PC-9 (cell line): ENCODE measurements around the gene CELF2. TPM values are rescaled to one million over a fixed set of nuclear protein-coding genes. Genes with fewer than 3 reads are reported as not detected.

ENCODE experiments used
- BruUV-seq: library from RNA; stranded (reverse); fragments of 400-500 nt; replicated peaks from 2 replicates; lab custom pipeline; 2021; lab: Mats Ljungman, UMichigan
- CTCF ChIA-PET: fragments of 300-600 bp; sonication (Branson Sonifier 250); formaldehyde crosslinking; loops from one replicate; lab custom pipeline; 2022; ENCODE audit warnings: antibody characterized with exemption; lab: Charles Lee
- POLR2A ChIA-PET: fragments of 300-600 bp; sonication (Branson Sonifier 250); formaldehyde crosslinking; loops from one replicate; lab custom pipeline; 2022; ENCODE audit warnings: antibody characterized with exemption; ENCODE audit not compliant: unreplicated experiment; lab: Charles Lee
- DNase-seq, 2 experiments: peaks; one replicate each; pipeline versions ENCODE4 v3.0.0 to v3.0.0-alpha.2; 2015 to 2022; ENCODE audit warnings: mixed read lengths in 1 of 2
- H2AFZ ChIP-seq: fragments of 200-600 bp; sonication (generic); 2 replicates; pipeline ENCODE4 v1.8.1; 2017; ENCODE audit warnings: antibody characterized with exemption
- H3F3A ChIP-seq: fragments of 200-600 bp; sonication (generic); 2 replicates; pipeline ENCODE4 v1.8.1; 2017; ENCODE audit warnings: antibody characterized with exemption, mild to moderate bottlenecking, low read depth; ENCODE audit not compliant: insufficient read depth
- H3K27ac ChIP-seq: fragments of 200-600 bp; sonication (generic); 2 replicates; pipeline ENCODE4 v1.6.1; 2016; ENCODE audit warnings: mixed run types
- H3K27me3 ChIP-seq: fragments of 200-600 bp; sonication (generic); 2 replicates; pipeline ENCODE4 v1.6.1; 2016; ENCODE audit warnings: low read depth, mixed run types; ENCODE audit not compliant: insufficient read depth
- H3K36me3 ChIP-seq: fragments of 200-600 bp; sonication (generic); 2 replicates; pipeline ENCODE4 v1.6.1; 2016; ENCODE audit warnings: low read depth, mixed run types
- H3K4me1 ChIP-seq: fragments of 200-600 bp; sonication (generic); replicated peaks from 2 replicates; pipeline ENCODE4 v1.6.1; 2016; ENCODE audit warnings: mixed run types; ENCODE audit not compliant: insufficient read depth
- H3K4me2 ChIP-seq: fragments of 200-600 bp; sonication (generic); 2 replicates; pipeline ENCODE4 v1.6.1; 2017; ENCODE audit warnings: mixed run types
- H3K4me3 ChIP-seq: fragments of 200-600 bp; sonication (generic); 2 replicates; pipeline ENCODE4 v1.6.1; 2016; ENCODE audit warnings: mixed run types
- H3K79me2 ChIP-seq: fragments of 200-600 bp; sonication (generic); 2 replicates; pipeline ENCODE4 v1.6.1; 2017; ENCODE audit warnings: low read depth, mixed run types
- H3K9me2 ChIP-seq: fragments of 200-600 bp; sonication (generic); 2 replicates; pipeline ENCODE4 v1.8.1; 2017; ENCODE audit warnings: mild to moderate bottlenecking; ENCODE audit not compliant: insufficient read depth
- H3K9me3 ChIP-seq: fragments of 200-600 bp; sonication (generic); 2 replicates; pipeline ENCODE4 v1.8.1; 2016; ENCODE audit warnings: low read depth; ENCODE audit not compliant: insufficient read depth
- H4K20me1 ChIP-seq: fragments of 200-600 bp; sonication (generic); 2 replicates; pipeline ENCODE4 v1.8.1; 2017; ENCODE audit not compliant: insufficient read depth
- CTCF ChIP-seq: fragments of 200-600 bp; sonication (generic); conservative IDR thresholded peaks from 2 replicates; pipeline ENCODE4 v1.6.1; 2017; ENCODE audit warnings: mixed run types, antibody characterized with exemption, mild to moderate bottlenecking, moderate library complexity
- EZH2 ChIP-seq: fragments of 200-600 bp; sonication (generic); IDR thresholded peaks from 2 replicates; pipeline ENCODE4 v1.8.0; 2017; ENCODE audit warnings: antibody characterized with exemption, low read depth
- intact Hi-C: fragments of 100-400 bp; cut with micrococcal nuclease; formaldehyde crosslinking; loops from one replicate; pipeline ENCODE4 v1.10.0; 2022; ENCODE audit not compliant: unreplicated experiment
- total RNA-seq: library from RNA; stranded (reverse); gene quantifications from 2 replicates; pipeline ENCODE4 v1.2.3, GENCODE V29; 2021

CELF2 gene
- total RNA-seq, 1 experiment from 2014 or later = not detected

DNA sequence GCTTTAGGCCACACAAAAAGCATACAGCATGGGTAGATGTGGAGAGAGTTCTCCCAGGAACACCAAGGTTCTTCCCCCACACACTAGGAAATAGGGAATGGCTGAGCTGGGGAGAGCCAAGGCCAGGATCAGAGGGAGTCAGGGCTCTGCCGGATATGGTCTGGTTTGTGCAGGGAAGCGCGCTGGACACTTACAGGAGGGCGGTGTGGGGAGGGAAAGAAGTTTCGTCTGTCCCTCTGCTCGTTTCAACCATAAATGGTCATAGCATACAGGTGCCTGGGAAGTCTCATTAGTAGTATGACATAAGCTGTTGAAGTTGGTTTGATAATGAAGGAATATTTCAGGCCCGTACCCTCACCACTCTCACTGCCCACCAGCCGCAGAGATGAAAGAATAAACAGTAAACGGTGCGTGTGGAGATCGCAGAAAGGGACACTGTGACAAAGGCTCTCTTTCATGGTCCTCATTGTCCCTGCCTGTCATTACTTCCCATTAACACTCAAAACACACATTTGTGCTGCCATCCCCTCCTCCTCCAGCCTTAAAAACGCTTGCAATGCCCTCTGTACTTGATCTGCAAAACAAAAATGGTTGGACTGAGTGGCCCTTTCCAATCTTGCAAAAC, 207.2 kb downstream of the CELF2 start:
- H3F3A ChIP-seq = no peaks in the 10 kb centered on the region
- TF ChIP-seq CTCF (no peak), EZH2 (no peak)
- H3K9me2 ChIP-seq = no peaks in the 10 kb centered on the region
- ChIA-PET CTCF (no interaction called here), POLR2A (no interaction called here)
- no peaks in the 10 kb centered on the region for H4K20me1 ChIP-seq
- peaks cover 54% of the 10 kb centered on the region for H3K27me3 ChIP-seq
- no peak overlapping the region for H3K27ac ChIP-seq
- H3K36me3 ChIP-seq = no peaks in the 10 kb centered on the region
- H3K79me2 ChIP-seq = no peaks in the 10 kb centered on the region
- no peaks in the 10 kb centered on the region for H3K4me1 ChIP-seq
- H3K4me2 ChIP-seq = no peak overlapping the region
- intact Hi-C loops = no loop called here
- H3K4me3 ChIP-seq = no peak overlapping the region
- no peak for DNase-seq
- no peaks in the 10 kb centered on the region for H3K9me3 ChIP-seq
- BruUV-seq = no TSS peak
- H2AFZ ChIP-seq = no peak overlapping the region

DNA sequence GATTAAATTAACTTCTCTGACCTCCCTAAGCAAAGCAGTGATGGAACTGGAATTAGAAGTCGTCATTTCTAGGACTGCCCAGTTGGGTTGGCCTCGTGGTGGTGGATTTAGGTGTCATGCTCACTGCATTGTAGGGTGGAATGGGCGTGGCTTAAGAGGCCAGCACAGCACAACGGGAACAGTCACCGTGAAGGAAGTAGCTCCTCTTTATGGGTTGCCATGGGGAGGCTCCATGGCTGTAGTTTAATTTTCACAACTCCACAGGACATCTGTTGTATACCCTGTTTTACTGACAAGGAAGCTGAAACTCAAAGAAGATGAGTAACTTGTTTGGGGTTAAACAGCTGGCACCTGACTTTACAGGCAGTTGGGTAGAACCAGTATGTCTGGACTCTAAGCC, 208.3 kb downstream of the CELF2 start:
- no peaks in the 10 kb centered on the region for H4K20me1 ChIP-seq
- no peaks in the 10 kb centered on the region for H3K4me1 ChIP-seq
- no TSS peak for BruUV-seq
- H2AFZ ChIP-seq = no peak overlapping the region
- peaks cover 52% of the 10 kb centered on the region for H3K27me3 ChIP-seq
- no peaks in the 10 kb centered on the region for H3K79me2 ChIP-seq
- H3K36me3 ChIP-seq = no peaks in the 10 kb centered on the region
- intact Hi-C loops = no loop called here
- DNase-seq = no peak
- H3K4me3 ChIP-seq = no peak overlapping the region
- ChIA-PET CTCF (no interaction called here), POLR2A (no interaction called here)
- no peak overlapping the region for H3K27ac ChIP-seq
- TF ChIP-seq EZH2 = no peak
- no peaks in the 10 kb centered on the region for H3K9me2 ChIP-seq
- H3K9me3 ChIP-seq = no peaks in the 10 kb centered on the region
- H3K4me2 ChIP-seq = no peak overlapping the region
- H3F3A ChIP-seq = no peaks in the 10 kb centered on the region

- BruUV-seq = no TSS peak
- Histone ChIP-seq H3K4me2 (no peak overlapping the region), H4K20me1 (no peaks in the 10 kb centered on the region), H3K4me1 (no peaks in the 10 kb centered on the region), H3K27me3 (peaks cover 54% of the 10 kb centered on the region), H3K36me3 (no peaks in the 10 kb centered on the region), H3K79me2 (no peaks in the 10 kb centered on the region), H2AFZ (no peak overlapping the region), H3K9me3 (no peaks in the 10 kb centered on the region), H3K27ac (no peak overlapping the region), H3K4me3 (no peak overlapping the region), H3F3A (no peaks in the 10 kb centered on the region), H3K9me2 (no peaks in the 10 kb centered on the region)
- CTCF ChIA-PET = no interaction called here
- intact Hi-C loops = no loop called here
- TF ChIP-seq CTCF (no peak), EZH2 (no peak)
- no peak for DNase-seq
- POLR2A ChIA-PET = no interaction called here
These were observed 209.4 kb downstream of the CELF2 start for GRCh38 chr10:11227103-11227502.

DNA sequence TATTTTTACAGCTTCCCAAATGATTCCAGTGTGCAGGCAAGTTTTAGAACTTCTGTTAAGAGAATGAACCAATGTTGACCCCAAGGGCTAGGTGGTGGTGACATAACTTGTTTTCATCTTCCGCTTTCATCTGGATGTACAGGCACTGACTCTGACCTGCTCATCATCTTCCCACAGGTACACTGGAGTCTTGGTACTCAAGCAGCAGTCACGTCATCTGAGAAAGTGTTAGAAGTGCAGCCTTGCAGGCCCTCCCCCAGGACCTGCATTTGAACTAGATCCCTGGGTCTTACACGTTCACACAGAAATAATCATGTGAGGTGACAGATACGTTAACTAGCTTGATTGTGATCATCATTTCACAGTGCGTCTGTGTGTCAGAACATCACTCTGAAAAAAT, 212.2 kb downstream of the CELF2 start:
- no peak for TF ChIP-seq EZH2
- TF ChIP-seq CTCF = no peak
- Histone ChIP-seq H3K4me2 (no peak overlapping the region), H3F3A (no peaks in the 10 kb centered on the region), H3K27me3 (peaks cover 56% of the 10 kb centered on the region), H3K4me1 (no peaks in the 10 kb centered on the region), H3K36me3 (no peaks in the 10 kb centered on the region), H3K9me3 (no peaks in the 10 kb centered on the region), H3K27ac (no peak overlapping the region), H3K4me3 (no peak overlapping the region), H4K20me1 (no peaks in the 10 kb centered on the region), H3K79me2 (no peaks in the 10 kb centered on the region), H3K9me2 (no peaks in the 10 kb centered on the region), H2AFZ (no peak overlapping the region)
- BruUV-seq = no TSS peak
- DNase-seq = no peak
- intact Hi-C loops = no loop called here
- CTCF ChIA-PET = no interaction called here
- POLR2A ChIA-PET = no interaction called here
